ENCODE data around the gene FKBP1B. TPM values are rescaled to one million over a fixed set of nuclear protein-coding genes. Genes with fewer than 3 reads are reported as not detected.

FKBP1B gene
- total and polyA plus RNA-seq, 4 donors: 10.5 to 19.0 (median 13.3) TPM

DNA sequence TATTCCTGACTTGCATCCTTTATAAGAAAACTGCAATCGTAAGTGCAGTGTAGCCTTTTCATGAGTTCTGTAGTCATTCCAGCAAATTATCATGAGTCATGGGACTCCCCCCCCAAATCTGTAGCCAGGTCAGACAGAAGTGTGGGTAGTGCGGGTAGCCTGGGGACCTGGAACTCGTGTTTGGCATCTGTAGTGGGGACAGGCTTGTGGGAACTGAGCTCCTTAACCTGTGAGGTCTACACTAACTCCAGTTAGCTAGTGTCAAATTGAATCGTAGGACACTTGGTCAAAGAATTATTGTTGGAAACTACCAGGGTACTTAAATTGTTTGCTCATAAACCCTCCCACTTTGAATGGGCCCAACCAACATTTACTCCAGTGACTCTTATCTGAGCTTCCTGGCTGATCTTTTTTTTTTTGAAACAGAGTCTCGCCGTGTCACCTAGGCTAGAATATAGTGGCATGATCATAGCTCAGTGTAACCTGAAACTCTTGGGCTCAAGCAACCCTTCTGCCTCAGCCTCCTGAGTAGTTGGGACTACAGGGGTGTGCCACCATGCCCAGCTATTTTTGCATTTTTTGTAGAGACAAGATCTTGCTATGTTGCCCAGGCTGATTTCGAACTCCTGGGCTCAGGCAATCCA is 61.2 kb downstream of the FKBP1B start:
- no peak for DNase-seq
- Histone ChIP-seq H3K27ac (ENCODE audit: low read depth in 1 of 2, low read length in 1 of 2) (no peak overlapping the region), H3K4me1 (ENCODE audit: control insufficient read depth in 5 of 5, insufficient read depth in 5 of 5, low read length in 5 of 5) (no peaks in the 10 kb centered on the region), H3K36me3 (ENCODE audit: control insufficient read depth in 4 of 4, insufficient read depth in 4 of 4, low read length in 4 of 4) (peaks cover 0 to 8% (median 3%) of the 10 kb centered on the region in 4 donors), H3K9ac (ENCODE audit: insufficient read depth in 1 of 2, low read length in 2 of 2) (no peak overlapping the region), H3K9me3 (ENCODE audit: control insufficient read depth in 4 of 4, insufficient read depth in 3 of 4, low read length in 3 of 4) (peaks cover 0 to 3% (median 0%) of the 10 kb centered on the region in 4 donors), H3K27me3 (ENCODE audit: control insufficient read depth in 3 of 3, insufficient read depth in 3 of 3, low read length in 2 of 3) (no peaks in the 10 kb centered on the region), H3K4me3 (no peak overlapping the region)
- TF ChIP-seq, protein P1, sequence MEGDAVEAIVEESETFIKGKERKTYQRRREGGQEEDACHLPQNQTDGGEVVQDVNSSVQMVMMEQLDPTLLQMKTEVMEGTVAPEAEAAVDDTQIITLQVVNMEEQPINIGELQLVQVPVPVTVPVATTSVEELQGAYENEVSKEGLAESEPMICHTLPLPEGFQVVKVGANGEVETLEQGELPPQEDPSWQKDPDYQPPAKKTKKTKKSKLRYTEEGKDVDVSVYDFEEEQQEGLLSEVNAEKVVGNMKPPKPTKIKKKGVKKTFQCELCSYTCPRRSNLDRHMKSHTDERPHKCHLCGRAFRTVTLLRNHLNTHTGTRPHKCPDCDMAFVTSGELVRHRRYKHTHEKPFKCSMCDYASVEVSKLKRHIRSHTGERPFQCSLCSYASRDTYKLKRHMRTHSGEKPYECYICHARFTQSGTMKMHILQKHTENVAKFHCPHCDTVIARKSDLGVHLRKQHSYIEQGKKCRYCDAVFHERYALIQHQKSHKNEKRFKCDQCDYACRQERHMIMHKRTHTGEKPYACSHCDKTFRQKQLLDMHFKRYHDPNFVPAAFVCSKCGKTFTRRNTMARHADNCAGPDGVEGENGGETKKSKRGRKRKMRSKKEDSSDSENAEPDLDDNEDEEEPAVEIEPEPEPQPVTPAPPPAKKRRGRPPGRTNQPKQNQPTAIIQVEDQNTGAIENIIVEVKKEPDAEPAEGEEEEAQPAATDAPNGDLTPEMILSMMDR (IDR thresholded peaks at IDR 0.05; ENCODE audit: control extremely low read depth, extremely low read depth): no peak
- ATAC-seq (ENCODE audit: insufficient read depth, low FRiP score): no peak
- WGBS, 2 donors: 77 to 87% methylated on average over 7 of the region's 7 CpGs

DNA sequence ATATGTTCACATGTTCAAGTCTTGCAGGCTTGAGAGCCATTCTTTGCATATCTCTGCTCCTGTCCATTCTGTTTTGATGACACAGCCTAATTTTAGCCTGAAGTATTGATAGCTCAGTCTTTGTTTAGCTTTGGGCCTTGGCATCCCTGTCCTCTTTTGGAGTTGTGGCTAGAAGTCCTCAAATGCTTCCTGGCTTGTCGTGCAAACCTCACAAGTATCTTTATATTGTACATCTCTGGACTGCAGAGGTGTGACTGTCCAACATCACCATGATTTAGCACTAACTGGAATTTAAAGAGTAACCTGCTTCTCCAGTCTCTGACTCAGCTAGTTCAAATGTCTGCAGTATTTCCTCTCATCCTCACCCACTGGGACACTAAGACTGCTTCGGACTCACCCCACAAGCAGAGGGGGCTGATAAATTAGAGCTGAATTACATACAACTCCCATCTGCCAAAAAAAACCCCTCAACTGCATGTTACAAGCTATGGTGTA is 61.9 kb downstream of the FKBP1B start:
- DNase-seq (no peak), ATAC-seq (ENCODE audit: insufficient read depth, low FRiP score) (no peak)
- no peak overlapping the region for H3K27ac ChIP-seq (ENCODE audit: low read depth in 1 of 2, low read length in 1 of 2)
- no peak overlapping the region for H3K9ac ChIP-seq (ENCODE audit: insufficient read depth in 1 of 2, low read length in 2 of 2)
- TF ChIP-seq, protein P1 (IDR thresholded peaks at IDR 0.05; ENCODE audit: control extremely low read depth, extremely low read depth): no peak
- peaks cover 0 to 3% (median 0%) of the 10 kb centered on the region in 4 donors for H3K9me3 ChIP-seq (ENCODE audit: control insufficient read depth in 4 of 4, insufficient read depth in 3 of 4, low read length in 3 of 4)
- WGBS, 2 donors: 64 to 75% methylated on average over 2 of the region's 2 CpGs
- H3K4me1 ChIP-seq (ENCODE audit: control insufficient read depth in 5 of 5, insufficient read depth in 5 of 5, low read length in 5 of 5): no peaks in the 10 kb centered on the region
- H3K4me3 ChIP-seq: no peak overlapping the region
- H3K27me3 ChIP-seq (ENCODE audit: control insufficient read depth in 3 of 3, insufficient read depth in 3 of 3, low read length in 2 of 3): no peaks in the 10 kb centered on the region
- peaks cover 0 to 8% (median 3%) of the 10 kb centered on the region in 4 donors for H3K36me3 ChIP-seq (ENCODE audit: control insufficient read depth in 4 of 4, insufficient read depth in 4 of 4, low read length in 4 of 4)

Small RNAs within 50 kb of the gene (small RNA-seq; reads per million reads assigned to genes)
- gene RNU6-370P (ENCODE audit: low replicate concordance): not detected

Other genes with a start within 250 kb of the FKBP1B start
- gene ATAD2B, start 122.6 kb upstream of the FKBP1B start, total RNA-seq: 10 to 100 TPM; 29.5 to 77.3 TPM
- 1 to 10 TPM; 4.1 to 4.5 TPM for gene ATAD2B, start 122.6 kb upstream of the FKBP1B start, polyA plus RNA-seq
- 10 to 100 TPM; 10.2 to 23.3 TPM for gene UBXN2A, start 109.3 kb upstream of the FKBP1B start, total RNA-seq
- 1 to 10 TPM; 4.7 to 6.0 TPM for gene UBXN2A, start 109.3 kb upstream of the FKBP1B start, polyA plus RNA-seq
- gene MFSD2B, start 39.7 kb upstream of the FKBP1B start, total RNA-seq: 1 to 10 TPM in 1 of 2 donors, under 1 TPM in 1; 0.89 to 2.3 TPM
- under 1 TPM; 0.18 to 0.58 TPM for gene MFSD2B, start 39.7 kb upstream of the FKBP1B start, polyA plus RNA-seq
- gene WDCP, start 2.4 kb upstream of the FKBP1B start, total RNA-seq: 1 to 10 TPM; 9.0 to 9.1 TPM
- 1 to 10 TPM; 2.1 to 3.2 TPM for gene WDCP, start 2.4 kb upstream of the FKBP1B start, polyA plus RNA-seq
- gene SF3B6, start 26.6 kb downstream of the FKBP1B start, total RNA-seq: 100 to 1,000 TPM in 1 of 2 donors, 10 to 100 TPM in 1; 56.1 to 148 TPM
- 100 to 1,000 TPM in 1 of 2 donors, 10 to 100 TPM in 1; 97.4 to 124 TPM for gene SF3B6, start 26.6 kb downstream of the FKBP1B start, polyA plus RNA-seq
- gene TP53I3, start 35.1 kb downstream of the FKBP1B start, total RNA-seq: 10 to 100 TPM; 35.7 to 56.3 TPM
- 10 to 100 TPM; 49.5 to 63.8 TPM for gene TP53I3, start 35.1 kb downstream of the FKBP1B start, polyA plus RNA-seq
- 1 to 10 TPM in 1 of 2 donors, under 1 TPM in 1; 0.49 to 1.9 TPM for gene PFN4, start 73.6 kb downstream of the FKBP1B start, total RNA-seq
- under 1 TPM; 0.66 to 0.98 TPM for gene PFN4, start 73.6 kb downstream of the FKBP1B start, polyA plus RNA-seq
- 10 to 100 TPM; 20.7 to 35.4 TPM for gene FAM228B, start 73.7 kb downstream of the FKBP1B start, total RNA-seq
- gene FAM228B, start 73.7 kb downstream of the FKBP1B start, polyA plus RNA-seq: 10 to 100 TPM in 1 of 2 donors, 1 to 10 TPM in 1; 5.0 to 23.3 TPM
- gene FAM228A, start 125.3 kb downstream of the FKBP1B start, total RNA-seq: 1 to 10 TPM in 1 of 2 donors, under 1 TPM in 1; 0.80 to 3.9 TPM
- 1 to 10 TPM in 1 of 2 donors, under 1 TPM in 1; 0.46 to 1.8 TPM for gene FAM228A, start 125.3 kb downstream of the FKBP1B start, polyA plus RNA-seq

Data from lung (tissue), 13 donors.